HepG2 (cell line): ENCODE data around the gene PM20D1.

Source experiments
- ATAD3A ChIP-seq: sonication (generic); formaldehyde crosslinking; IDR thresholded peaks from 2 replicates; pipeline ENCODE4 v1.4.0; 2020; ENCODE audit warnings: missing genetic modification reagents
- CREM ChIP-seq, 2 experiments: sonication (generic) in 1 of 2; formaldehyde crosslinking in 1 of 2; IDR thresholded peaks; 2 replicates each; pipeline versions ENCODE4 v1.4.0 to v1.6.1; 2016 to 2020; ENCODE audit warnings: antibody characterized with exemption in 1 of 2, mild to moderate bottlenecking in 1 of 2, missing genetic modification reagents in 1 of 2
- ELF4 ChIP-seq: sonication (generic); formaldehyde crosslinking; IDR thresholded peaks from 2 replicates; pipeline ENCODE4 v1.5.0; 2020; ENCODE audit warnings: missing genetic modification reagents, mild to moderate bottlenecking, moderate library complexity, borderline replicate concordance
- KLF9 ChIP-seq: IDR thresholded peaks from 2 replicates; pipeline ENCODE4 v1.6.1; 2016; ENCODE audit warnings: low read depth
- MED13 ChIP-seq: sonication (generic); formaldehyde crosslinking; IDR thresholded peaks from 2 replicates; pipeline ENCODE4 v1.5.0; 2020; ENCODE audit warnings: missing genetic modification reagents
- MEIS2 ChIP-seq: sonication (generic); formaldehyde crosslinking; IDR thresholded peaks from 2 replicates; pipeline ENCODE4 v1.9.0; 2021; ENCODE audit warnings: mild to moderate bottlenecking, missing genetic modification reagents
- SP4 ChIP-seq: sonication (generic); formaldehyde crosslinking; IDR thresholded peaks from 2 replicates; pipeline ENCODE4 v1.8.1; 2023; ENCODE audit warnings: mild to moderate bottlenecking, missing genetic modification reagents
- TERF1 ChIP-seq: sonication (generic); formaldehyde crosslinking; IDR thresholded peaks from 2 replicates; pipeline ENCODE4 v1.8.0; 2022; ENCODE audit warnings: mild to moderate bottlenecking, missing genetic modification reagents, moderate library complexity
- ZNF441 ChIP-seq: sonication (generic); formaldehyde crosslinking; IDR thresholded peaks from 2 replicates; pipeline ENCODE4 v1.7.0; 2021; ENCODE audit warnings: missing genetic modification reagents, borderline replicate concordance
- TF ChIP-seq, protein P1 (sequence below): sonication (generic); formaldehyde crosslinking; IDR thresholded peaks from 2 replicates; pipeline ENCODE4 v1.5.0; 2020; ENCODE audit warnings: mild to moderate bottlenecking, missing genetic modification reagents, moderate library complexity

GRCh38 chr1:205792481-205792881, 57.5 kb downstream of the PM20D1 start:
- TF ChIP-seq, protein P1, sequence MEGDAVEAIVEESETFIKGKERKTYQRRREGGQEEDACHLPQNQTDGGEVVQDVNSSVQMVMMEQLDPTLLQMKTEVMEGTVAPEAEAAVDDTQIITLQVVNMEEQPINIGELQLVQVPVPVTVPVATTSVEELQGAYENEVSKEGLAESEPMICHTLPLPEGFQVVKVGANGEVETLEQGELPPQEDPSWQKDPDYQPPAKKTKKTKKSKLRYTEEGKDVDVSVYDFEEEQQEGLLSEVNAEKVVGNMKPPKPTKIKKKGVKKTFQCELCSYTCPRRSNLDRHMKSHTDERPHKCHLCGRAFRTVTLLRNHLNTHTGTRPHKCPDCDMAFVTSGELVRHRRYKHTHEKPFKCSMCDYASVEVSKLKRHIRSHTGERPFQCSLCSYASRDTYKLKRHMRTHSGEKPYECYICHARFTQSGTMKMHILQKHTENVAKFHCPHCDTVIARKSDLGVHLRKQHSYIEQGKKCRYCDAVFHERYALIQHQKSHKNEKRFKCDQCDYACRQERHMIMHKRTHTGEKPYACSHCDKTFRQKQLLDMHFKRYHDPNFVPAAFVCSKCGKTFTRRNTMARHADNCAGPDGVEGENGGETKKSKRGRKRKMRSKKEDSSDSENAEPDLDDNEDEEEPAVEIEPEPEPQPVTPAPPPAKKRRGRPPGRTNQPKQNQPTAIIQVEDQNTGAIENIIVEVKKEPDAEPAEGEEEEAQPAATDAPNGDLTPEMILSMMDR (CRISPR knock-in tag): no peak
- no peak for TF ChIP-seq ZNF441 (CRISPR knock-in tag)
- TF ChIP-seq SP4 (CRISPR knock-in tag): no peak
- TF ChIP-seq MED13 (CRISPR knock-in tag): no peak
- TF ChIP-seq MEIS2 (CRISPR knock-in tag): no peak
- no peak for TF ChIP-seq ELF4
- TF ChIP-seq KLF9 (CRISPR knock-in tag): no peak
- no peak for TF ChIP-seq ATAD3A (CRISPR knock-in tag)
- no peak for TF ChIP-seq TERF1 (CRISPR knock-in tag)
- no peak for TF ChIP-seq CREM (IDR thresholded peaks at IDR 0.05)
- no peak for TF ChIP-seq CREM (CRISPR knock-in tag; IDR thresholded peaks at IDR 0.05)
